ENCODE data around the gene PKP4. TPM values are rescaled to one million over a fixed set of nuclear protein-coding genes. Genes with fewer than 3 reads are reported as not detected.

Gene PKP4
- total and polyA plus RNA-seq, 9 of the 15 experiments (the other 6 are each of a cell fraction or from before 2014, with no cell fraction given) = 24.6 to 99.1 (median 74.0) TPM

DNA sequence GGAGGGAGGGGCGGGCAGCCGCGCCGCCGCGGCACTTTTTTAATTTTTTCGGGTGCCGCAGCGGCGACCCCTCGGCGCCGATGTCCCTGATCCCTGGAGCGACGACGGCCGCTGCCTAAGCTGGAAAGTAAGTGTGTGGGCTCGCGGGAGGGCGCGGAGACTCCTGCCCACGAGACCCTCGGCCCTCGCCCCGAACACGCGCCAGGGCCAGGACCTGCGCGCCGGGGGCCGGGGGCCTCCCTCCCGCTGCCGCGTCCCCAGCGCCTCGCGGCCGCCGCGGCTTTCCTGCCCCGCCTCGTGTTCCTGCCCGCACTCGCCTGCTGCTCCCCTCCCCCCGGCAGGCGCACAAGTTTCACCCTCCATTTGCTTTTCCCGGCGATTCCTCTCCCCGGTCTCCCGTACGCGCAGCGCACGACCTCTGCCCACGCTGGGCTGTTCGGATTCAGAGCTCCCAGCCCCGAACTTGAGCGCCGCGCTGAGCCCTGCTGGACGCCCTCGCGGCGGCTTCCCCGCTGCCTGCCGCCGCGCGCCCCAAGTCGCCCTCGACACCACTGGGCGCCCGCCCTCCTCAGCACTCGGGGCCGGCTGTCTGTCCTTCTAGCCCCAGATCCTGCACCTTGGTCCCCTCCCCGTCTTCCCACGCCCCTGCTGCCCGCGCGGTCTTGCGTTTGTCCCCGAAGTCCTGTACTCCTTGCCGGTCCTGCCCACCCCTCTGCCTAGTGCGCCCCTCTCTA, 507 bp downstream of the PKP4 start (continued):
- TF ChIP-seq AFF1 (IDR thresholded peaks at IDR 0.05; ENCODE audit: low read depth in 1 of 2, partially characterized antibody in 2 of 2) (no peak), ZNF436 (CRISPR knock-in tag; IDR thresholded peaks at IDR 0.05) (no peak), NR1H2 (CRISPR knock-in tag; IDR thresholded peaks at IDR 0.05) (no peak), E2F5 (CRISPR knock-in tag; IDR thresholded peaks at IDR 0.05) (0 out of 2 replicates have a peak, but pooled peaks have one; percentile 24), ZNF444 (CRISPR knock-in tag; IDR thresholded peaks at IDR 0.05) (no peak), GABPA (tag; conservative IDR thresholded peaks at IDR 0.05; ENCODE audit: low read depth) (no peak), RBBP5 (IDR thresholded peaks at IDR 0.05; ENCODE audit: borderline replicate concordance, insufficient read depth, low read length, poor library complexity, severe bottlenecking) (peak; percentile 97), MAFF (IDR thresholded peaks at IDR 0.05; ENCODE audit: low read length) (no peak), PPARD (CRISPR knock-in tag; IDR thresholded peaks at IDR 0.05) (no peak), THAP12 (CRISPR knock-in tag; IDR thresholded peaks at IDR 0.05) (no peak), C11orf30 (IDR thresholded peaks at IDR 0.05; ENCODE audit: low read depth) (no peak), ATF1 (CRISPR knock-in tag; IDR thresholded peaks at IDR 0.05) (no peak), ATF1 (tag; IDR thresholded peaks at IDR 0.05) (0 out of 2 replicates have a peak, but pooled peaks have one; percentile 21), SAP30 (IDR thresholded peaks at IDR 0.05; ENCODE audit: borderline replicate concordance, insufficient read depth, low read depth, low read length, poor library complexity, severe bottlenecking) (peak; percentile 86), ZBTB8A (IDR thresholded peaks at IDR 0.05; ENCODE audit: partially characterized antibody) (no peak), HDAC3 (IDR thresholded peaks at IDR 0.05; ENCODE audit: borderline replicate concordance, partially characterized antibody) (no peak), RNF2 (IDR thresholded peaks at IDR 0.05) (no peak)
- TF ChIP-seq, protein P1, sequence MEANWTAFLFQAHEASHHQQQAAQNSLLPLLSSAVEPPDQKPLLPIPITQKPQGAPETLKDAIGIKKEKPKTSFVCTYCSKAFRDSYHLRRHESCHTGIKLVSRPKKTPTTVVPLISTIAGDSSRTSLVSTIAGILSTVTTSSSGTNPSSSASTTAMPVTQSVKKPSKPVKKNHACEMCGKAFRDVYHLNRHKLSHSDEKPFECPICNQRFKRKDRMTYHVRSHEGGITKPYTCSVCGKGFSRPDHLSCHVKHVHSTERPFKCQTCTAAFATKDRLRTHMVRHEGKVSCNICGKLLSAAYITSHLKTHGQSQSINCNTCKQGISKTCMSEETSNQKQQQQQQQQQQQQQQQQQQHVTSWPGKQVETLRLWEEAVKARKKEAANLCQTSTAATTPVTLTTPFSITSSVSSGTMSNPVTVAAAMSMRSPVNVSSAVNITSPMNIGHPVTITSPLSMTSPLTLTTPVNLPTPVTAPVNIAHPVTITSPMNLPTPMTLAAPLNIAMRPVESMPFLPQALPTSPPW (CRISPR knock-in tag; IDR thresholded peaks at IDR 0.05) = peak; percentile 77; the same call in 1 of the 2 replicates
